ENCODE results near the gene HAL. TPM values are rescaled to one million over a fixed set of nuclear protein-coding genes. Genes with fewer than 3 reads are reported as not detected.

HAL gene
- 3.6 TPM for polyA plus RNA-seq
- long read RNA-seq, donor 1: 0 reads
- long read RNA-seq, donor 2: 0 reads
- long read RNA-seq, donor 3: 0 reads
- long read RNA-seq, donor 4: 0 reads
- long read RNA-seq, donor 5: 0 reads
- long read RNA-seq, donor 6: 0 reads
- long read RNA-seq, donor 7: 0 reads
- long read RNA-seq, donor 8: 0 reads
- long read RNA-seq, donor 9: 0 reads
- long read RNA-seq, donor 10: 0 reads
- long read RNA-seq, donor 11: 0 reads

GRCh38 chr12:95996034-95996658 is at the start of gene HAL:
Gene HAL, minus strand, starts transcription at chr12:95996344. Its CDS starts 434 bp downstream, at chr12:95995910.
- peak within 1 kb of the TSS; percentile 68 for H3K27ac ChIP-seq (ENCODE audit: low read length)
- DNase-seq: peak; percentile 84 to 94
- peaks cover 19% of the 10 kb centered on the region for H3K4me1 ChIP-seq (ENCODE audit: control insufficient read depth, insufficient read depth, low read length)
- no peaks in the 10 kb centered on the region for H3K27me3 ChIP-seq (ENCODE audit: control insufficient read depth, insufficient read depth, low read length)
- no peak within 1 kb of the TSS for H3K4me3 ChIP-seq (ENCODE audit: low read length)
- no peaks in the 10 kb centered on the region for H3K9me3 ChIP-seq (ENCODE audit: control insufficient read depth, low read depth, low read length)
- no CpG with 5 or more reads among the region's 7 CpGs for WGBS (ENCODE audit: insufficient coverage, low lambda C conversion rate)
- peaks cover 8% of the 10 kb centered on the region for H3K36me3 ChIP-seq (ENCODE audit: control insufficient read depth, insufficient read depth, low read length)

- Histone ChIP-seq H3K27me3 (ENCODE audit: control insufficient read depth, insufficient read depth, low read length) (no peaks in the 10 kb centered on the region), H3K4me3 (ENCODE audit: low read length) (no peak overlapping the region), H3K9me3 (ENCODE audit: control insufficient read depth, low read depth, low read length) (no peaks in the 10 kb centered on the region), H3K36me3 (ENCODE audit: control insufficient read depth, insufficient read depth, low read length) (no peaks in the 10 kb centered on the region), H3K27ac (ENCODE audit: low read length) (no peak overlapping the region), H3K4me1 (ENCODE audit: control insufficient read depth, insufficient read depth, low read length) (peaks cover 3% of the 10 kb centered on the region)
- WGBS (ENCODE audit: insufficient coverage, low lambda C conversion rate): no CpG with 5 or more reads among the region's 7 CpGs
- no peak for DNase-seq
Observed at GRCh38 chr12:96045566-96045965, 49.4 kb upstream of the HAL start.

GRCh38 chr12:96044943-96045290 is 48.8 kb upstream of the HAL start:
- DNase-seq: no peak
- no CpG with 5 or more reads among the region's 2 CpGs for WGBS (ENCODE audit: insufficient coverage, low lambda C conversion rate)
- peaks cover 3% of the 10 kb centered on the region for H3K4me1 ChIP-seq (ENCODE audit: control insufficient read depth, insufficient read depth, low read length)

GRCh38 chr12:96044017-96044942 is 48.1 kb upstream of the HAL start:
- Histone ChIP-seq H3K4me1 (ENCODE audit: control insufficient read depth, insufficient read depth, low read length) (peaks cover 3% of the 10 kb centered on the region), H3K27me3 (ENCODE audit: control insufficient read depth, insufficient read depth, low read length) (no peaks in the 10 kb centered on the region), H3K4me3 (ENCODE audit: low read length) (no peak overlapping the region), H3K27ac (ENCODE audit: low read length) (no peak overlapping the region), H3K9me3 (ENCODE audit: control insufficient read depth, low read depth, low read length) (no peaks in the 10 kb centered on the region), H3K36me3 (ENCODE audit: control insufficient read depth, insufficient read depth, low read length) (no peaks in the 10 kb centered on the region)
- DNase-seq: no peak
- 89% methylated on average over 3 of the region's 10 CpGs for WGBS (ENCODE audit: insufficient coverage, low lambda C conversion rate)

More at GRCh38 chr12:96044943-96045290, 48.8 kb upstream of the HAL start:
- no peaks in the 10 kb centered on the region for H3K27me3 ChIP-seq (ENCODE audit: control insufficient read depth, insufficient read depth, low read length)
- no peak overlapping the region for H3K27ac ChIP-seq (ENCODE audit: low read length)
- no peaks in the 10 kb centered on the region for H3K9me3 ChIP-seq (ENCODE audit: control insufficient read depth, low read depth, low read length)
- H3K4me3 ChIP-seq (ENCODE audit: low read length): no peak overlapping the region
- H3K36me3 ChIP-seq (ENCODE audit: control insufficient read depth, insufficient read depth, low read length): no peaks in the 10 kb centered on the region

GRCh38 chr12:96041181-96041580 is 45.0 kb upstream of the HAL start:
- Histone ChIP-seq H3K4me1 (ENCODE audit: control insufficient read depth, insufficient read depth, low read length) (peaks cover under 1% of the 10 kb centered on the region), H3K27me3 (ENCODE audit: control insufficient read depth, insufficient read depth, low read length) (no peaks in the 10 kb centered on the region), H3K9me3 (ENCODE audit: control insufficient read depth, low read depth, low read length) (no peaks in the 10 kb centered on the region), H3K4me3 (ENCODE audit: low read length) (no peak overlapping the region), H3K27ac (ENCODE audit: low read length) (no peak overlapping the region), H3K36me3 (ENCODE audit: control insufficient read depth, insufficient read depth, low read length) (no peaks in the 10 kb centered on the region)
- WGBS (ENCODE audit: insufficient coverage, low lambda C conversion rate): no CpG with 5 or more reads among the region's 1 CpG
- no peak for DNase-seq

GRCh38 chr12:96040305-96041133 is 44.4 kb upstream of the HAL start:
- H3K9me3 ChIP-seq (ENCODE audit: control insufficient read depth, low read depth, low read length): no peaks in the 10 kb centered on the region
- no peaks in the 10 kb centered on the region for H3K27me3 ChIP-seq (ENCODE audit: control insufficient read depth, insufficient read depth, low read length)
- H3K36me3 ChIP-seq (ENCODE audit: control insufficient read depth, insufficient read depth, low read length): no peaks in the 10 kb centered on the region
- H3K4me3 ChIP-seq (ENCODE audit: low read length): no peak overlapping the region
- no peak for DNase-seq
- peaks cover 3% of the 10 kb centered on the region for H3K4me1 ChIP-seq (ENCODE audit: control insufficient read depth, insufficient read depth, low read length)
- no peak overlapping the region for H3K27ac ChIP-seq (ENCODE audit: low read length)
- WGBS (ENCODE audit: insufficient coverage, low lambda C conversion rate): 67% methylated on average over 1 of the region's 3 CpGs

GRCh38 chr12:96039516-96039915 is 43.4 kb upstream of the HAL start:
- Histone ChIP-seq H3K4me1 (ENCODE audit: control insufficient read depth, insufficient read depth, low read length) (peaks cover 3% of the 10 kb centered on the region), H3K4me3 (ENCODE audit: low read length) (no peak overlapping the region), H3K27me3 (ENCODE audit: control insufficient read depth, insufficient read depth, low read length) (no peaks in the 10 kb centered on the region), H3K9me3 (ENCODE audit: control insufficient read depth, low read depth, low read length) (no peaks in the 10 kb centered on the region), H3K27ac (ENCODE audit: low read length) (no peak overlapping the region), H3K36me3 (ENCODE audit: control insufficient read depth, insufficient read depth, low read length) (no peaks in the 10 kb centered on the region)
- WGBS (ENCODE audit: insufficient coverage, low lambda C conversion rate): 100% methylated on average over 2 of the region's 3 CpGs
- DNase-seq: no peak

GRCh38 chr12:96036765-96037455 is 40.8 kb upstream of the HAL start:
- Histone ChIP-seq H3K4me3 (ENCODE audit: low read length) (no peak overlapping the region), H3K4me1 (ENCODE audit: control insufficient read depth, insufficient read depth, low read length) (peaks cover 8% of the 10 kb centered on the region), H3K27me3 (ENCODE audit: control insufficient read depth, insufficient read depth, low read length) (no peaks in the 10 kb centered on the region), H3K27ac (ENCODE audit: low read length) (no peak overlapping the region), H3K9me3 (ENCODE audit: control insufficient read depth, low read depth, low read length) (no peaks in the 10 kb centered on the region), H3K36me3 (ENCODE audit: control insufficient read depth, insufficient read depth, low read length) (no peaks in the 10 kb centered on the region)
- DNase-seq: no peak
- WGBS (ENCODE audit: insufficient coverage, low lambda C conversion rate): no CpG with 5 or more reads among the region's 8 CpGs

- Histone ChIP-seq H3K27me3 (ENCODE audit: control insufficient read depth, insufficient read depth, low read length) (no peaks in the 10 kb centered on the region), H3K36me3 (ENCODE audit: control insufficient read depth, insufficient read depth, low read length) (no peaks in the 10 kb centered on the region), H3K27ac (ENCODE audit: low read length) (peak within 1 kb of the TSS; percentile 87), H3K9me3 (ENCODE audit: control insufficient read depth, low read depth, low read length) (no peaks in the 10 kb centered on the region), H3K4me3 (ENCODE audit: low read length) (peak within 1 kb of the TSS; percentile 86), H3K4me1 (ENCODE audit: control insufficient read depth, insufficient read depth, low read length) (peaks cover 8% of the 10 kb centered on the region)
- 0% methylated on average over 5 of the region's 55 CpGs for WGBS (ENCODE audit: insufficient coverage, low lambda C conversion rate)
- DNase-seq: peak; percentile 98 to 99
Observed at GRCh38 chr12:96035283-96036236, 39.4 kb upstream of the HAL start, which contains the start of gene LTA4H. Gene LTA4H, minus strand, starts transcription at chr12:96035587. Its CDS starts 68 bp downstream, at chr12:96035519.
